Measurements from ENCODE around the gene ANGPTL7.

- TF ChIP-seq, protein P1, sequence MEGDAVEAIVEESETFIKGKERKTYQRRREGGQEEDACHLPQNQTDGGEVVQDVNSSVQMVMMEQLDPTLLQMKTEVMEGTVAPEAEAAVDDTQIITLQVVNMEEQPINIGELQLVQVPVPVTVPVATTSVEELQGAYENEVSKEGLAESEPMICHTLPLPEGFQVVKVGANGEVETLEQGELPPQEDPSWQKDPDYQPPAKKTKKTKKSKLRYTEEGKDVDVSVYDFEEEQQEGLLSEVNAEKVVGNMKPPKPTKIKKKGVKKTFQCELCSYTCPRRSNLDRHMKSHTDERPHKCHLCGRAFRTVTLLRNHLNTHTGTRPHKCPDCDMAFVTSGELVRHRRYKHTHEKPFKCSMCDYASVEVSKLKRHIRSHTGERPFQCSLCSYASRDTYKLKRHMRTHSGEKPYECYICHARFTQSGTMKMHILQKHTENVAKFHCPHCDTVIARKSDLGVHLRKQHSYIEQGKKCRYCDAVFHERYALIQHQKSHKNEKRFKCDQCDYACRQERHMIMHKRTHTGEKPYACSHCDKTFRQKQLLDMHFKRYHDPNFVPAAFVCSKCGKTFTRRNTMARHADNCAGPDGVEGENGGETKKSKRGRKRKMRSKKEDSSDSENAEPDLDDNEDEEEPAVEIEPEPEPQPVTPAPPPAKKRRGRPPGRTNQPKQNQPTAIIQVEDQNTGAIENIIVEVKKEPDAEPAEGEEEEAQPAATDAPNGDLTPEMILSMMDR (IDR thresholded peaks at IDR 0.05) = no peak
- no peak for TF ChIP-seq POLR2AphosphoS5 (IDR thresholded peaks at IDR 0.05)
- TF ChIP-seq POLR2A (IDR thresholded peaks at IDR 0.05) = no peak
- no peak for TF ChIP-seq EP300 (IDR thresholded peaks at IDR 0.05)
These were observed 20.0 kb upstream of the ANGPTL7 start for GRCh38 chr1:11169202-11169601.
